Left ventricle myocardium inferior (tissue), 1 donor: Measurements from ENCODE around the gene TNNC1. TPM values are rescaled to one million over a fixed set of nuclear protein-coding genes. Genes with fewer than 3 reads are reported as not detected.

Experiments
- DNase-seq: peaks from one replicate; pipeline ENCODE4 v3.0.0-alpha.2; 2020
- H3K27ac ChIP-seq: fragments of 200-600 bp; replicated peaks from 2 replicates; pipeline ENCODE4 v1.8.0; 2021
- H3K27me3 ChIP-seq: fragments of 200-600 bp; 2 replicates; pipeline ENCODE4 v1.8.0; 2021; ENCODE audit warnings: low read depth
- H3K36me3 ChIP-seq: fragments of 200-600 bp; 2 replicates; pipeline ENCODE4 v1.8.0; 2021
- H3K4me1 ChIP-seq: fragments of 200-600 bp; 2 replicates; pipeline ENCODE4 v1.8.0; 2021
- H3K4me3 ChIP-seq: fragments of 200-600 bp; 2 replicates; pipeline ENCODE4 v1.8.0; 2021; ENCODE audit warnings: mild to moderate bottlenecking, moderate library complexity
- H3K9me3 ChIP-seq: fragments of 200-600 bp; replicated peaks from 2 replicates; pipeline ENCODE4 v1.8.0; 2021
- intact Hi-C: fragments of 100-400 bp; cut with micrococcal nuclease; formaldehyde crosslinking; loops from one replicate; pipeline ENCODE4 v1.11.0; 2022
- total RNA-seq: library from RNA; stranded (reverse); fragmentation: NEBNext Ultra II Directional; extraction: Animal tissue kit (Norgen Biotek cat#: 25700); gene quantifications from one replicate; pipeline ENCODE4 v1.2.1, GENCODE V29; 2021
- TF ChIP-seq, protein P1 (sequence below): fragments of 200-600 bp; IDR thresholded peaks from 2 replicates; pipeline ENCODE4 v1.8.0; 2021; ENCODE audit warnings: antibody characterized with exemption, mild to moderate bottlenecking, borderline replicate concordance
- donor health status: DM: no; HTN: yes; CAD: no; lungs with severe emphysema.

Gene TNNC1
- total RNA-seq, 1 donor from 2014 or later: 8,962 TPM

DNA sequence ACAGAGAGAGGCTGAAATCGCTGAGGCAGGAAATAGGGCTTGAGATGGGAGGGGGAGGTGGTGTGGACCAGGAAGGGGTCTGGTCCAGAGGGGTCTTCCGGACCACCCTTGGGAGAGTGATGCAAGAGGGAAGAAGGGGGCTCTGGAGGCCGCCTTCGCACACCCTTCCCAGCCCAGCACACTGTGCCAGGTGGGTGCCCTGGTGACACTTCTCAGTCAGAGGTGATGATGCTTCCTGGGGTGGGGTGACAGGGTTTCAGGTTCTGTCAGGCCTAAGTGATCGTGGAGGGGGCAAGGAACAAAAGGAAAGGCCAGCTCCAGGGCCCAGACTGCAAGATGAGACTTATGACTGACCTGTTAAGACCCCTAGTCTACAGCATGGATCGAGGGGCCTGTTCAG is 21.6 kb downstream of the TNNC1 start:
- Histone ChIP-seq H3K27me3 (no peaks in the 10 kb centered on the region), H3K4me1 (peaks cover 85% of the 10 kb centered on the region), H3K36me3 (no peaks in the 10 kb centered on the region), H3K4me3 (no peak overlapping the region), H3K27ac (peak overlapping the region; percentile 79), H3K9me3 (no peaks in the 10 kb centered on the region)
- intact Hi-C loops: no loop called here
- TF ChIP-seq, protein P1, sequence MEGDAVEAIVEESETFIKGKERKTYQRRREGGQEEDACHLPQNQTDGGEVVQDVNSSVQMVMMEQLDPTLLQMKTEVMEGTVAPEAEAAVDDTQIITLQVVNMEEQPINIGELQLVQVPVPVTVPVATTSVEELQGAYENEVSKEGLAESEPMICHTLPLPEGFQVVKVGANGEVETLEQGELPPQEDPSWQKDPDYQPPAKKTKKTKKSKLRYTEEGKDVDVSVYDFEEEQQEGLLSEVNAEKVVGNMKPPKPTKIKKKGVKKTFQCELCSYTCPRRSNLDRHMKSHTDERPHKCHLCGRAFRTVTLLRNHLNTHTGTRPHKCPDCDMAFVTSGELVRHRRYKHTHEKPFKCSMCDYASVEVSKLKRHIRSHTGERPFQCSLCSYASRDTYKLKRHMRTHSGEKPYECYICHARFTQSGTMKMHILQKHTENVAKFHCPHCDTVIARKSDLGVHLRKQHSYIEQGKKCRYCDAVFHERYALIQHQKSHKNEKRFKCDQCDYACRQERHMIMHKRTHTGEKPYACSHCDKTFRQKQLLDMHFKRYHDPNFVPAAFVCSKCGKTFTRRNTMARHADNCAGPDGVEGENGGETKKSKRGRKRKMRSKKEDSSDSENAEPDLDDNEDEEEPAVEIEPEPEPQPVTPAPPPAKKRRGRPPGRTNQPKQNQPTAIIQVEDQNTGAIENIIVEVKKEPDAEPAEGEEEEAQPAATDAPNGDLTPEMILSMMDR: no peak
- peak; percentile 10 for DNase-seq

GRCh38 chr3:52431459-52432223 is 22.2 kb downstream of the TNNC1 start:
- Histone ChIP-seq H3K27me3 (no peaks in the 10 kb centered on the region), H3K27ac (peak overlapping the region; percentile 79), H3K4me1 (peaks cover 80% of the 10 kb centered on the region), H3K36me3 (no peaks in the 10 kb centered on the region), H3K9me3 (no peaks in the 10 kb centered on the region), H3K4me3 (no peak overlapping the region)
- DNase-seq: peak; percentile 31
- TF ChIP-seq, protein P1: no peak
- intact Hi-C loops: no loop called here

DNA sequence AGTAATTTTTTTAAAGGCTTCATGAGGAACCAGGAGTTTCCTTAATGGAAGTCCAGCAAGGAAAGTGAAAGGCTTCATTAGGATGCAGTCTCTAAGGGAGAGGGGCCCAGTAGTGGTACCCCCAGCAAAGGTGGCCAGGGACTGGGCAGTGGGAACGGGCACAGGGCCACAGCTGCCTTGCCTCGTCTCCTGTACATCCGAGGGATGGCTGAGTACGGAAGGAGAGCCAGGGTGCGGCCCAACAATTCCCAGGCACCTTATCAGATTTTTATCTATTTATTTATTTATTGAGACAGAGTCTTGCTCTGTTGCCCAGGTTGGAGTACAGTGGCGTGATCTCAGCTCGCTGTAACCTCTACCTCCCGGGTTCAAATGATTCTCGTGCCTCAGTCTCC is 23.4 kb downstream of the TNNC1 start:
- intact Hi-C loops: no loop called here
- TF ChIP-seq, protein P1: no peak
- DNase-seq: peak; percentile 8
- Histone ChIP-seq H3K36me3 (no peaks in the 10 kb centered on the region), H3K27ac (peak overlapping the region; percentile 79), H3K9me3 (no peaks in the 10 kb centered on the region), H3K27me3 (no peaks in the 10 kb centered on the region), H3K4me1 (peaks cover 67% of the 10 kb centered on the region), H3K4me3 (no peak overlapping the region)

DNA sequence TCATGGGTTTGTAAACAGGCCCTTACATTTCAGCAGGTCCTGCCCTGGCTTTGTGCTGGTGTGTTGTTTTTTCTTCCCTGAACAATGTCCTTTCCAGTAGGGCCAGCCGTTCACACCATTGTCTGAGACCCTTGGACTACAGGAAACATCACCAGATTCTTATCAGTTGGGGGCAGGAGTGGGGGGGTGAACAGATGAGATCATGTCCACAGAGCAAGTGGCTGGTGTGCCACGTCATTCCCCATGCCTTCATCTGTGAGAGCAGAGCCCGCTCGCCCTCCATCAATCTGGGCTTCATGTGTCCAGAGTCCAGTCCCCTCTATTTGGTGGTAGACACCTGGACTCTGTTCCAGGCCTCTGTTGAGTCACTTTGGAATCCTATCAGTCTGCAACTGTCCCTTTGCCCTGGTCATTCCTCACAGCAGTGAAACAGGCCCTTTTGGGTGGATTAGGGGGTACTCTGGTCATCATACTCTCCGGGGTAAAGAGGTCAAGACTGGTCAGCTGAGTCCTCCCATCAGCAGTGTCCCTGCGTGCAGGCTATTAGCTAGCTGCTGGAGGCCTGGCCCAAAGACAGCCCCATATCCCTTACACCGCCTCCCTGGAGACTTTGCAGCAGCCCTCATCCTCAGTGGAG is 23.9 kb downstream of the TNNC1 start:
- Histone ChIP-seq H3K4me1 (peaks cover 62% of the 10 kb centered on the region), H3K27me3 (no peaks in the 10 kb centered on the region), H3K36me3 (no peaks in the 10 kb centered on the region), H3K27ac (peak overlapping the region; percentile 79), H3K4me3 (no peak overlapping the region), H3K9me3 (no peaks in the 10 kb centered on the region)
- TF ChIP-seq, protein P1: no peak
- intact Hi-C loops: no loop called here
- DNase-seq: peak; percentile 17

DNA sequence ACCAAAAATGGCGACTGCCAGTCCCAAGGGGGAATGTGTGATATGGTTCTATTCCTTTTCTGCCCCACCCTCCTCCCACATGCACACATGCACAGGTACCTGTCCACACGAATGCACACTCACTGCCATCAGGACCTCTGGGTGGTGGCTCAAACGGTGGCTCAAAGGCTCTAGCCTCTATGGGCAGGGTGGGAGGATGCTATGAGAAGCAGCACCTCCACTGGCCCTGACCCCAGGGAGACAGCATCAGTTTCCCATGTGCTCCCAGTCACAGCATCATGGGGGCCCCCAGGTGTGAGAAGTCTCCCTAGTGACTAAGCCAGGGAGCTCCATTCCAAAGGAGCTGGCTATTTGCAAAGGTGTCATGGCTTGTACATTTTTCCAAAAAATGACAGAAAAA is 24.8 kb downstream of the TNNC1 start:
- Histone ChIP-seq H3K36me3 (no peaks in the 10 kb centered on the region), H3K4me3 (no peak overlapping the region), H3K27me3 (no peaks in the 10 kb centered on the region), H3K4me1 (peaks cover 54% of the 10 kb centered on the region), H3K9me3 (no peaks in the 10 kb centered on the region), H3K27ac (peak overlapping the region; percentile 79)
- TF ChIP-seq, protein P1: no peak
- intact Hi-C loops: no loop called here
- no peak for DNase-seq
